EH (cell line): Measurements from ENCODE around the gene DCX.
"Not testable (repeated sequence)": the region's sequence is repeated elsewhere in the genome, so short reads cannot be mapped to it uniquely, and the experiment has no call there.

ENCODE experiments used
- DNase-seq: peaks from one replicate; pipeline ENCODE4 v3.0.0-alpha.2; 2015; ENCODE audit warnings: low read depth

DCX gene

GRCh38 chrX:111365770-111366325 lies 46.1 kb downstream of the DCX start:
- no peak for DNase-seq

- no peak for DNase-seq
Observed at GRCh38 chrX:111363741-111364140, 48.3 kb downstream of the DCX start.

GRCh38 chrX:111361751-111362150 lies 50.2 kb downstream of the DCX start:
- DNase-seq: no peak

GRCh38 chrX:111360839-111361238 lies 51.2 kb downstream of the DCX start:
- DNase-seq: no peak

GRCh38 chrX:111355523-111356115 lies 56.4 kb downstream of the DCX start:
- no peak for DNase-seq

GRCh38 chrX:111354496-111354895 lies 57.5 kb downstream of the DCX start:
- DNase-seq: no peak

- no peak for DNase-seq
Observed at GRCh38 chrX:111353793-111354192, 58.2 kb downstream of the DCX start.

GRCh38 chrX:111352424-111352823 lies 59.6 kb downstream of the DCX start:
- DNase-seq: no peak

GRCh38 chrX:111349934-111350333 lies 62.1 kb downstream of the DCX start:
- no peak for DNase-seq

GRCh38 chrX:111349101-111349500 lies 62.9 kb downstream of the DCX start:
- DNase-seq: no peak

- DNase-seq: no peak
Observed at GRCh38 chrX:111348429-111348828, 63.6 kb downstream of the DCX start.

GRCh38 chrX:111346150-111346549 lies 65.8 kb downstream of the DCX start:
- DNase-seq: not testable (repeated sequence)

- no peak for DNase-seq
Observed at GRCh38 chrX:111340054-111340453, 71.9 kb downstream of the DCX start.

GRCh38 chrX:111339212-111339611 lies 72.8 kb downstream of the DCX start:
- no peak for DNase-seq

- DNase-seq: no peak
Observed at GRCh38 chrX:111338095-111338698, 73.8 kb downstream of the DCX start.

- no peak for DNase-seq
Observed at GRCh38 chrX:111337067-111337637, 74.8 kb downstream of the DCX start.

GRCh38 chrX:111336141-111336540 lies 75.9 kb downstream of the DCX start:
- DNase-seq: no peak

GRCh38 chrX:111329370-111329769 lies 82.6 kb downstream of the DCX start:
- no peak for DNase-seq

GRCh38 chrX:111328858-111329257 lies 83.1 kb downstream of the DCX start:
- no peak for DNase-seq

- DNase-seq: no peak
Observed at GRCh38 chrX:111322231-111322855, 89.6 kb downstream of the DCX start.

- no peak for DNase-seq
Observed at GRCh38 chrX:111319451-111319850, 92.5 kb downstream of the DCX start.

- DNase-seq: no peak
Observed at GRCh38 chrX:111318901-111319300, 93.1 kb downstream of the DCX start.

- no peak for DNase-seq
Observed at GRCh38 chrX:111309083-111309482, 102.9 kb downstream of the DCX start.
